ENCODE data around the gene ZNF606. TPM values are rescaled to one million over a fixed set of nuclear protein-coding genes. Genes with fewer than 3 reads are reported as not detected.

The ZNF606 gene
- total and polyA plus RNA-seq, 9 of the 15 experiments (the other 6 are each of a cell fraction or from before 2014, with no cell fraction given) = 0.03 to 0.98 (median 0.28) TPM

- peak overlapping the region; percentile 33 for H3K4me3 ChIP-seq
- ATAC-seq = no peak
- no peaks in the 10 kb centered on the region; the same call in 1 of the 2 replicates for H3K9me3 ChIP-seq (replicated peaks; ENCODE audit: control insufficient read depth, insufficient read depth, low read depth, low read length)
- WGBS (ENCODE audit: insufficient coverage, low coverage, missing lambda C conversion rate) = 9% methylated on average over 23 of the region's 23 CpGs
- intact Hi-C loops (cut with micrococcal nuclease) = no loop called here
- ChIA-PET POLR2A (no interaction called here), CTCF (ENCODE audit: low intra/inter-chr PET ratio) (no interaction called here)
- H3K27ac ChIP-seq (ENCODE audit: extremely low read depth, low read depth, low read length) = no peak overlapping the region
- no peak overlapping the region for H3K9ac ChIP-seq (ENCODE audit: insufficient read depth in 1 of 2, low read depth in 2 of 2, low read length in 2 of 2)
- H3K4me1 ChIP-seq (replicated peaks in 1 of 2; ENCODE audit: control insufficient read depth in 2 of 2, insufficient read depth in 2 of 2, low read length in 2 of 2) = peaks cover 0 to 9% of the 10 kb centered on the region in 2 experiments; a peak in 2 of 5 replicates
- no peaks in the 10 kb centered on the region for H3K36me3 ChIP-seq (ENCODE audit: control insufficient read depth, insufficient read depth, low read length)
- TF ChIP-seq FOXJ2 (tag; IDR thresholded peaks at IDR 0.05) = no peak
- TF ChIP-seq ZNF134 (CRISPR knock-in tag; conservative IDR thresholded peaks at IDR 0.05) = no peak
- no peak for TF ChIP-seq YY1 (IDR thresholded peaks at IDR 0.05; ENCODE audit: borderline replicate concordance in 1 of 3, control insufficient read depth in 1 of 3, extremely low read depth in 1 of 3, insufficient read depth in 3 of 3, insufficient read length in 1 of 3, insufficient replicate concordance in 2 of 3, low read depth in 1 of 3, low read length in 2 of 3)
- TF ChIP-seq JUNB (CRISPR knock-in tag; conservative IDR thresholded peaks at IDR 0.05) = no peak
- TF ChIP-seq SFPQ (IDR thresholded peaks at IDR 0.05; ENCODE audit: low read depth, low read length) = no peak
- no peak for TF ChIP-seq KLF1 (tag; IDR thresholded peaks at IDR 0.05)
- TF ChIP-seq KHSRP (IDR thresholded peaks at IDR 0.05) = no peak
- TF ChIP-seq ESRRB (CRISPR knock-in tag; IDR thresholded peaks at IDR 0.05; ENCODE audit: borderline replicate concordance) = no peak
- no peak for FAIRE-seq
- no peak for DNase-seq (ENCODE audit: extremely low read depth in 1 of 4, low spot score in 3 of 4)
- H4K20me1 ChIP-seq (replicated peaks; ENCODE audit: control insufficient read depth, insufficient read depth, low read length) = no peaks in the 10 kb centered on the region
- H3K27me3 ChIP-seq (ENCODE audit: control insufficient read depth in 2 of 2, insufficient read depth in 2 of 2, low read length in 2 of 2) = no peaks in the 10 kb centered on the region
- H2AFZ ChIP-seq (ENCODE audit: low read depth, low read length) = no peak overlapping the region
- H3K79me2 ChIP-seq (ENCODE audit: control insufficient read depth, insufficient read depth, low read length) = no peaks in the 10 kb centered on the region
- no peaks in the 10 kb centered on the region for H3K9me1 ChIP-seq (ENCODE audit: control insufficient read depth, insufficient read depth, low read length)
- in situ Hi-C loops (cut with MboI) = no loop called here
- peak overlapping the region; percentile 21; the same call in 1 of the 2 replicates for H3K4me2 ChIP-seq (ENCODE audit: insufficient read depth, low read length)
- no TSS peak for BruUV-seq (replicated peaks)
Measured at GRCh38 chr19:58001895-58002369, 688 bp downstream of the ZNF606 start.
